Measurements from ENCODE around the gene LRRK1.

LRRK1 gene

GRCh38 chr15:101028321-101028720 lies 109.2 kb downstream of the LRRK1 start:
- TF ChIP-seq POLR2AphosphoS5 (IDR thresholded peaks at IDR 0.05; ENCODE audit: low read depth, low read length) (no peak), REST (IDR thresholded peaks at IDR 0.05; ENCODE audit: insufficient read depth in 1 of 2, low read depth in 2 of 2, low read length in 2 of 2) (no peak), SIN3A (IDR thresholded peaks at IDR 0.05; ENCODE audit: borderline replicate concordance, insufficient read depth, low read length) (no peak), TAF1 (IDR thresholded peaks at IDR 0.05; ENCODE audit: borderline replicate concordance, insufficient read depth, low read length) (no peak), FOXP2 (optimal IDR thresholded peaks at IDR 0.05; ENCODE audit: borderline replicate concordance, extremely low read depth, extremely low read length, insufficient read depth) (no peak)

GRCh38 chr15:101028772-101029438 lies 109.7 kb downstream of the LRRK1 start:
- TF ChIP-seq SIN3A (IDR thresholded peaks at IDR 0.05; ENCODE audit: borderline replicate concordance, insufficient read depth, low read length) (no peak), TAF1 (IDR thresholded peaks at IDR 0.05; ENCODE audit: borderline replicate concordance, insufficient read depth, low read length) (no peak), REST (IDR thresholded peaks at IDR 0.05; ENCODE audit: insufficient read depth in 1 of 2, low read depth in 2 of 2, low read length in 2 of 2) (no peak), FOXP2 (optimal IDR thresholded peaks at IDR 0.05; ENCODE audit: borderline replicate concordance, extremely low read depth, extremely low read length, insufficient read depth) (no peak), POLR2AphosphoS5 (IDR thresholded peaks at IDR 0.05; ENCODE audit: low read depth, low read length) (no peak)

GRCh38 chr15:101029971-101030661 lies 111.0 kb downstream of the LRRK1 start:
- TF ChIP-seq REST (IDR thresholded peaks at IDR 0.05; ENCODE audit: insufficient read depth in 1 of 2, low read depth in 2 of 2, low read length in 2 of 2) (no peak), SIN3A (IDR thresholded peaks at IDR 0.05; ENCODE audit: borderline replicate concordance, insufficient read depth, low read length) (no peak), POLR2AphosphoS5 (IDR thresholded peaks at IDR 0.05; ENCODE audit: low read depth, low read length) (no peak), TAF1 (IDR thresholded peaks at IDR 0.05; ENCODE audit: borderline replicate concordance, insufficient read depth, low read length) (no peak), FOXP2 (optimal IDR thresholded peaks at IDR 0.05; ENCODE audit: borderline replicate concordance, extremely low read depth, extremely low read length, insufficient read depth) (no peak)

GRCh38 chr15:101031213-101031612 lies 112.1 kb downstream of the LRRK1 start:
- TF ChIP-seq FOXP2 (optimal IDR thresholded peaks at IDR 0.05; ENCODE audit: borderline replicate concordance, extremely low read depth, extremely low read length, insufficient read depth) (no peak), POLR2AphosphoS5 (IDR thresholded peaks at IDR 0.05; ENCODE audit: low read depth, low read length) (no peak), SIN3A (IDR thresholded peaks at IDR 0.05; ENCODE audit: borderline replicate concordance, insufficient read depth, low read length) (no peak), REST (IDR thresholded peaks at IDR 0.05; ENCODE audit: insufficient read depth in 1 of 2, low read depth in 2 of 2, low read length in 2 of 2) (no peak), TAF1 (IDR thresholded peaks at IDR 0.05; ENCODE audit: borderline replicate concordance, insufficient read depth, low read length) (no peak)
